Breast epithelium (tissue), 4 donors: ENCODE results near the gene RIC3. TPM values are rescaled to one million over a fixed set of nuclear protein-coding genes. Genes with fewer than 3 reads are reported as not detected.

Experiments
- DNase-seq, 2 donors: peaks; one replicate each; pipeline ENCODE4 v3.0.0-alpha.2; 2019; ENCODE audit warnings: low spot score in 2 of 2
- H3K27ac ChIP-seq, 2 donors: fragments of 200-600 bp; sonication (generic) in 1 of 2; one replicate each; pipeline ENCODE4 v1.5.1; 2016 to 2019; ENCODE audit warnings: mild to moderate bottlenecking in 1 of 2
- H3K27me3 ChIP-seq, 2 donors: fragments of 200-600 bp; sonication (generic) in 1 of 2; one replicate each; pipeline versions ENCODE4 v1.5.1 to v1.6.0; 2017 to 2019; ENCODE audit warnings: control low read depth in 1 of 2, mild to moderate bottlenecking in 1 of 2
- H3K36me3 ChIP-seq: fragments of 200-600 bp; one replicate; pipeline ENCODE4 v1.5.1; 2019
- H3K4me1 ChIP-seq, 2 donors: fragments of 200-600 bp; sonication (generic); one replicate each; pipeline ENCODE4 v1.5.1; 2016 to 2019; ENCODE audit warnings: control low read depth in 1 of 2
- H3K4me3 ChIP-seq, 3 donors: fragments of 200-600 bp; sonication (generic); 1 replicate in 2 of 3; 2 replicates in 1 of 3; pipeline ENCODE4 v1.5.1; 2016 to 2019; ENCODE audit warnings: mild to moderate bottlenecking in 3 of 3, moderate library complexity in 2 of 3
- H3K9me3 ChIP-seq, 2 donors: fragments of 200-600 bp; sonication (generic) in 1 of 2; one replicate each; pipeline ENCODE4 v1.5.1; 2016 to 2019; ENCODE audit warnings: control low read depth in 1 of 2
- POLR2A ChIP-seq: fragments of 450-650 bp; IDR thresholded peaks from one replicate; pipeline ENCODE4 v1.6.1; 2016; ENCODE audit warnings: antibody characterized with exemption, mild to moderate bottlenecking, moderate library complexity
- POLR2AphosphoS5 ChIP-seq, 3 donors: sonication (generic); formaldehyde crosslinking; IDR thresholded peaks; one replicate each; pipeline ENCODE4 v1.6.1; 2017; ENCODE audit warnings: antibody characterized with exemption in 3 of 3
- intact Hi-C: fragments of 100-400 bp; cut with DNase I; formaldehyde crosslinking; loops from one replicate; pipeline ENCODE4 v1.15.1; 2023; ENCODE audit warnings: low total_unique reads
- total RNA-seq, 3 donors: library from RNA; depleted of rRNA; stranded (reverse); fragments of >200 nt; gene quantifications; one replicate each; pipeline ENCODE4 v1.1.0, GENCODE V29; 2016
- TF ChIP-seq, protein P1 (sequence below), 3 donors: fragments of 450-650 bp; IDR thresholded peaks; one replicate each; pipeline ENCODE4 v1.5.1; 2016 to 2017; ENCODE audit warnings: antibody characterized with exemption in 3 of 3, mild to moderate bottlenecking in 3 of 3, moderate library complexity in 3 of 3

The RIC3 gene
- total RNA-seq, 3 donors from 2014 or later, result 4.5 to 48.0 (median 24.3) TPM

DNA sequence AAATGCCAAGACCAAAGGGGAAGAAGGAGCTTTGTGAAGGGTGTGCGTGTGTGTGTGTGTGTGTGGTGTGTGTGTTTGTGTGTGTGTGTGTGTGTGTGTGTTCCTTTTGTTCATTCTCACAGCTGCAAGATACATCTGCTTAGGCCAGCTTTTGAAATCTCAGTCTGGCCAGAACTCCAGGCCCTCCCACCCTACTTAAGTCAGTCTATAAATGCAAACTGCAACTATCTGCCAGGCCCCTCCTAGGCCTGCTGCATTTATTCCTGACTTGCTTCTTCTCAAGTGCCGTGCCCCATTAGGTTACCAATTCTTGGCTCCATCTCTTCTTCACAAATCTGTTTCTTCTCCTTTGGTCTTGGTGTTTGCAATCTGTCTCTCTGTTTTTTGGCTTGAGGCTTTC, 21.6 kb upstream of the RIC3 start:
- no peak overlapping the region for H3K27ac ChIP-seq
- TF ChIP-seq POLR2A (no peak), POLR2AphosphoS5 (IDR thresholded peaks at IDR 0.05) (no peak)
- TF ChIP-seq, protein P1, sequence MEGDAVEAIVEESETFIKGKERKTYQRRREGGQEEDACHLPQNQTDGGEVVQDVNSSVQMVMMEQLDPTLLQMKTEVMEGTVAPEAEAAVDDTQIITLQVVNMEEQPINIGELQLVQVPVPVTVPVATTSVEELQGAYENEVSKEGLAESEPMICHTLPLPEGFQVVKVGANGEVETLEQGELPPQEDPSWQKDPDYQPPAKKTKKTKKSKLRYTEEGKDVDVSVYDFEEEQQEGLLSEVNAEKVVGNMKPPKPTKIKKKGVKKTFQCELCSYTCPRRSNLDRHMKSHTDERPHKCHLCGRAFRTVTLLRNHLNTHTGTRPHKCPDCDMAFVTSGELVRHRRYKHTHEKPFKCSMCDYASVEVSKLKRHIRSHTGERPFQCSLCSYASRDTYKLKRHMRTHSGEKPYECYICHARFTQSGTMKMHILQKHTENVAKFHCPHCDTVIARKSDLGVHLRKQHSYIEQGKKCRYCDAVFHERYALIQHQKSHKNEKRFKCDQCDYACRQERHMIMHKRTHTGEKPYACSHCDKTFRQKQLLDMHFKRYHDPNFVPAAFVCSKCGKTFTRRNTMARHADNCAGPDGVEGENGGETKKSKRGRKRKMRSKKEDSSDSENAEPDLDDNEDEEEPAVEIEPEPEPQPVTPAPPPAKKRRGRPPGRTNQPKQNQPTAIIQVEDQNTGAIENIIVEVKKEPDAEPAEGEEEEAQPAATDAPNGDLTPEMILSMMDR (IDR thresholded peaks at IDR 0.05), result no peak
- H3K27me3 ChIP-seq, result no peaks in the 10 kb centered on the region
- DNase-seq, result no peak
- intact Hi-C loops, result no loop called here
- H3K4me1 ChIP-seq, result no peaks in the 10 kb centered on the region
- H3K4me3 ChIP-seq, result no peak overlapping the region
- no peaks in the 10 kb centered on the region for H3K36me3 ChIP-seq
- peaks cover 0 to 3% of the 10 kb centered on the region in 2 donors for H3K9me3 ChIP-seq

DNA sequence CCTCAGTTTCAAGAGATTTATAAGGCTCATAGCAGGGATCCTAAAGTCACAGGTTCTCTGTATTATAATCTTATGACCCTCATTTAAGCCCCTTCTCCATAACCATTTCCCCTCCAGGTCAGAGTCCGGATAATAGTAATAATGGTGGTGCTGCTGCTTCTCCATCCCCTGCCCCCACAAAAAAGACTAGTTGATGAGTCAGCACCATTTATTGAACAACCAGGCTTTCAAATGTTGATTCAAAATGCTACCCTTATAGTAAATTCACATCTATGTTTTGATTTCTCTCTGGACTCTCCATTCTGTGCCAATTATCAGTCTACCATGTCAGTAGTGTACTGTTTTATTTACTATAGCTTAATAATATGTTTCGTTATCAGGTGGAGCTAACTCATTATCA, 17.6 kb upstream of the RIC3 start:
- no peaks in the 10 kb centered on the region for H3K27me3 ChIP-seq
- intact Hi-C loops, result no loop called here
- no peak overlapping the region for H3K27ac ChIP-seq
- no peaks in the 10 kb centered on the region for H3K36me3 ChIP-seq
- no peak for DNase-seq
- H3K9me3 ChIP-seq, result peaks cover 0 to 8% of the 10 kb centered on the region in 2 donors
- TF ChIP-seq POLR2A (no peak), POLR2AphosphoS5 (IDR thresholded peaks at IDR 0.05) (no peak)
- TF ChIP-seq, protein P1 (IDR thresholded peaks at IDR 0.05), result no peak
- H3K4me1 ChIP-seq, result no peaks in the 10 kb centered on the region
- H3K4me3 ChIP-seq, result no peak overlapping the region

DNA sequence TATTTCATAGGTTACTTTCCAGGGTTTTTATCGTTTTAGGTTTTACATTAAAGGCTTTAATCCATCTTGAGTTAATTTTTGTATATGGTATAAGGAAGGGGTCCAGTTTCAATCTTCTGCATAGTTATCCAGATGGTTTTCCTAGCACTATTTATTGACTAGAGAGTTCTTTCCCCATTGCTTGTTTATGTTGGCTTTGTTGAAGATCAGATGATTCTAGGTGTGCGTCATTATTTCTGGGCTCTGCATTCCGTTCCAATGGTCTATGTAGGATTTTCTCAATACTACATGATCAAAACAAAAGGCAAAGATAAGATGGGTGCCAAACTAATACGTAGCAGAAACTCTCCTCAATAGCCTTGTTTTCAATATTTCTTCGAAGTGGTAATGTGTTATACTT, 14.3 kb upstream of the RIC3 start:
- DNase-seq, result no peak
- no peak overlapping the region for H3K4me3 ChIP-seq
- no peak overlapping the region for H3K27ac ChIP-seq
- H3K36me3 ChIP-seq, result no peaks in the 10 kb centered on the region
- intact Hi-C loops, result no loop called here
- H3K4me1 ChIP-seq, result no peaks in the 10 kb centered on the region
- H3K9me3 ChIP-seq, result peaks cover 0 to 8% of the 10 kb centered on the region in 2 donors
- H3K27me3 ChIP-seq, result peaks cover 0 to 4% of the 10 kb centered on the region in 2 donors
- TF ChIP-seq POLR2AphosphoS5 (IDR thresholded peaks at IDR 0.05), result no peak
- TF ChIP-seq, protein P1 (IDR thresholded peaks at IDR 0.05), result no peak
- no peak for TF ChIP-seq POLR2A

DNA sequence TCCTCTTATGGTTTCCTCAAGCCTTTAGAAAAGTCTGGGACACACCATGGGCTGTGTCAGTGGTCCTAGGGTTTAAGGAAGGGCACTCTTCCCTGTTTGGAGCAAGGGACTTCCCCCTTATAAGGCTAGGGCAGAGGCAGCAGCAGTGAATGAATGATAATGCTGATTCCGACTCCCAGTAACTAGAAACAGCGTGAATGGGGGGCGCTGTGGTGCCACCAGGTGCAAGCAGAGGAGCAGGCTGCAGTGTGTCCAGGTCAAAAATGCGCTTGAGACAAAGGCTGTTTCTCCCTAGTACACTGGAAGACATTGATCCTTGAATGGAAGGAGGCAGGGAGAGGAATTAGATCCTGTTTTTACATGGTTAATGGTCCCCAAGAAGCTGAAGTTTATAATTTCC, 11.6 kb upstream of the RIC3 start:
- H3K4me1 ChIP-seq, result no peaks in the 10 kb centered on the region
- intact Hi-C loops, result no loop called here
- TF ChIP-seq, protein P1 (IDR thresholded peaks at IDR 0.05), result no peak
- H3K9me3 ChIP-seq, result peaks cover 0 to 5% of the 10 kb centered on the region in 2 donors
- H3K36me3 ChIP-seq, result no peaks in the 10 kb centered on the region
- no peak for DNase-seq
- no peak overlapping the region for H3K27ac ChIP-seq
- no peak overlapping the region for H3K4me3 ChIP-seq
- peaks cover 0 to 8% of the 10 kb centered on the region in 2 donors for H3K27me3 ChIP-seq

DNA sequence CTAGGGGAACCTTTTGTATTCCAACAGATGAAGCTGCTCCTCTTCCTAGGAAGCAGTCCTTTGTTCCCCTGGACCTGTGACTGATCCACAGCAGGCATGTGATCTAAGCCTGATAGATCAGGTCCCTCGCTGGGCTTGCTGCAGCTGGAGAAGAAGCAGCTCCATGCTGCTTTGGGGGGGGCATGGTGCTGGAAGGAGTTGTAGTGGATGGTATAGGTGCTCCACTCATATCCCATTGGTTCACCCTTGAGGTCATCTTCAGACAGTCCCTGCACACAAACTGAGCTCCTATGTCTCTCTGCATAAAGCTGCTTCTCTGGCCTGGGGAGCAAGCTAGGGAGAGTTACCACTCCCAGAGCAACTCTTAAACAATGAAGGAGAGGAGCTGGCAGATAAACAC, 9.5 kb upstream of the RIC3 start:
- Histone ChIP-seq H3K27me3 (peaks cover 0 to 11% of the 10 kb centered on the region in 2 donors), H3K9me3 (no peaks in the 10 kb centered on the region), H3K36me3 (no peaks in the 10 kb centered on the region), H3K4me3 (no peak overlapping the region), H3K27ac (no peak overlapping the region), H3K4me1 (no peaks in the 10 kb centered on the region)
- intact Hi-C loops, result no loop called here
- DNase-seq, result no peak
- TF ChIP-seq POLR2AphosphoS5 (IDR thresholded peaks at IDR 0.05) (no peak), POLR2A (no peak)
- TF ChIP-seq, protein P1 (IDR thresholded peaks at IDR 0.05), result no peak
